Loucy (cell line): ENCODE results near the gene NKAIN2.

Experiments
- CTCF ChIP-seq: fragments of 200-600 bp; sonication (generic); conservative IDR thresholded peaks from 2 replicates; pipeline ENCODE4 v1.5.1; 2014; ENCODE audit warnings: mild to moderate bottlenecking, antibody characterized with exemption, low read length
- EZH2phosphoT487 ChIP-seq: fragments of 200-600 bp; IDR thresholded peaks from 2 replicates; pipeline ENCODE4 v1.6.1; 2018; ENCODE audit warnings: antibody characterized with exemption, mild to moderate bottlenecking, moderate library complexity, borderline replicate concordance

GRCh38 chr6:124496334-124496733 lies 692.7 kb downstream of the NKAIN2 start:
- no peak for TF ChIP-seq CTCF
- TF ChIP-seq EZH2phosphoT487: no peak
